ENCODE measurements around the gene ME1.
"Not testable (repeated sequence)": the region's sequence is repeated elsewhere in the genome, so short reads cannot be mapped to it uniquely, and the experiment has no call there.

- TF ChIP-seq, protein P1, sequence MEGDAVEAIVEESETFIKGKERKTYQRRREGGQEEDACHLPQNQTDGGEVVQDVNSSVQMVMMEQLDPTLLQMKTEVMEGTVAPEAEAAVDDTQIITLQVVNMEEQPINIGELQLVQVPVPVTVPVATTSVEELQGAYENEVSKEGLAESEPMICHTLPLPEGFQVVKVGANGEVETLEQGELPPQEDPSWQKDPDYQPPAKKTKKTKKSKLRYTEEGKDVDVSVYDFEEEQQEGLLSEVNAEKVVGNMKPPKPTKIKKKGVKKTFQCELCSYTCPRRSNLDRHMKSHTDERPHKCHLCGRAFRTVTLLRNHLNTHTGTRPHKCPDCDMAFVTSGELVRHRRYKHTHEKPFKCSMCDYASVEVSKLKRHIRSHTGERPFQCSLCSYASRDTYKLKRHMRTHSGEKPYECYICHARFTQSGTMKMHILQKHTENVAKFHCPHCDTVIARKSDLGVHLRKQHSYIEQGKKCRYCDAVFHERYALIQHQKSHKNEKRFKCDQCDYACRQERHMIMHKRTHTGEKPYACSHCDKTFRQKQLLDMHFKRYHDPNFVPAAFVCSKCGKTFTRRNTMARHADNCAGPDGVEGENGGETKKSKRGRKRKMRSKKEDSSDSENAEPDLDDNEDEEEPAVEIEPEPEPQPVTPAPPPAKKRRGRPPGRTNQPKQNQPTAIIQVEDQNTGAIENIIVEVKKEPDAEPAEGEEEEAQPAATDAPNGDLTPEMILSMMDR (IDR thresholded peaks at IDR 0.05) = not testable (repeated sequence)
- TF ChIP-seq POLR2A (IDR thresholded peaks at IDR 0.05) = not testable (repeated sequence)
Observed at GRCh38 chr6:83450015-83450414, 19.2 kb upstream of the ME1 start.

Data from prostate gland (tissue), 2 donors.